ENCODE measurements around the gene PCDH9. TPM values are rescaled to one million over a fixed set of nuclear protein-coding genes. Genes with fewer than 3 reads are reported as not detected.

The PCDH9 gene
- total and polyA plus RNA-seq, 10 of the 15 experiments (the other 5 are each of a cell fraction or from before 2014, with no cell fraction given) = 0.02 to 2.3 (median 0.05) TPM; not detected in 1

- no peak for TF ChIP-seq E4F1 (IDR thresholded peaks at IDR 0.05; ENCODE audit: borderline replicate concordance, partially characterized antibody)
- no peak for TF ChIP-seq ZNF687 (IDR thresholded peaks at IDR 0.05)
- TF ChIP-seq POU2F2 (IDR thresholded peaks at IDR 0.05; ENCODE audit: borderline replicate concordance, low read depth, low read length) = no peak
- peak; percentile 23; the same call in 1 of the 2 replicates for TF ChIP-seq ZNF217 (IDR thresholded peaks at IDR 0.05)
- TF ChIP-seq PML (IDR thresholded peaks at IDR 0.05; ENCODE audit: low read length) = no peak
- TF ChIP-seq SMARCA5 (IDR thresholded peaks at IDR 0.05) = 0 out of 2 replicates have a peak, but pooled peaks have one; percentile 36
- no peak for TF ChIP-seq ZNF384 (IDR thresholded peaks at IDR 0.05; ENCODE audit: borderline replicate concordance, low read depth, low read length)
- TF ChIP-seq ATF7 (IDR thresholded peaks at IDR 0.05; ENCODE audit: low read depth) = no peak
- TF ChIP-seq ZBTB33 (IDR thresholded peaks at IDR 0.05) = no peak
- no peak for TF ChIP-seq SIX5 (IDR thresholded peaks at IDR 0.05; ENCODE audit: low read depth, low read length, severe bottlenecking)
- TF ChIP-seq BCLAF1 (IDR thresholded peaks at IDR 0.05) = no peak
- TF ChIP-seq IRF5 (IDR thresholded peaks at IDR 0.05; ENCODE audit: borderline replicate concordance) = no peak
- 0 out of 2 replicates have a peak, but pooled peaks have one; percentile 43 for TF ChIP-seq NR2F1 (conservative IDR thresholded peaks at IDR 0.05)
- TF ChIP-seq ATF2 (IDR thresholded peaks at IDR 0.05; ENCODE audit: low read length) = no peak
These were observed 510 bp upstream of the PCDH9 start (continued) for GRCh38 chr13:67230404-67231288.
